Retinal pigment epithelial cell (primary cell): ENCODE results near the gene CTSD.

Experiments
- DNase-seq: peaks from one replicate; pipeline ENCODE4 v3.0.0-alpha.2; 2010; ENCODE audit warnings: low read depth
- H3K4me3 ChIP-seq: 2 replicates; pipeline ENCODE4 v1.5.1; 2011; ENCODE audit warnings: mild to moderate bottlenecking, low read length, control low read depth, moderate library complexity
- TF ChIP-seq, protein P1 (sequence below): conservative IDR thresholded peaks from 2 replicates; pipeline ENCODE4 v1.5.1; 2011; ENCODE audit warnings: low read depth, low read length, control low read depth, inconsistent platforms

Gene CTSD

DNA sequence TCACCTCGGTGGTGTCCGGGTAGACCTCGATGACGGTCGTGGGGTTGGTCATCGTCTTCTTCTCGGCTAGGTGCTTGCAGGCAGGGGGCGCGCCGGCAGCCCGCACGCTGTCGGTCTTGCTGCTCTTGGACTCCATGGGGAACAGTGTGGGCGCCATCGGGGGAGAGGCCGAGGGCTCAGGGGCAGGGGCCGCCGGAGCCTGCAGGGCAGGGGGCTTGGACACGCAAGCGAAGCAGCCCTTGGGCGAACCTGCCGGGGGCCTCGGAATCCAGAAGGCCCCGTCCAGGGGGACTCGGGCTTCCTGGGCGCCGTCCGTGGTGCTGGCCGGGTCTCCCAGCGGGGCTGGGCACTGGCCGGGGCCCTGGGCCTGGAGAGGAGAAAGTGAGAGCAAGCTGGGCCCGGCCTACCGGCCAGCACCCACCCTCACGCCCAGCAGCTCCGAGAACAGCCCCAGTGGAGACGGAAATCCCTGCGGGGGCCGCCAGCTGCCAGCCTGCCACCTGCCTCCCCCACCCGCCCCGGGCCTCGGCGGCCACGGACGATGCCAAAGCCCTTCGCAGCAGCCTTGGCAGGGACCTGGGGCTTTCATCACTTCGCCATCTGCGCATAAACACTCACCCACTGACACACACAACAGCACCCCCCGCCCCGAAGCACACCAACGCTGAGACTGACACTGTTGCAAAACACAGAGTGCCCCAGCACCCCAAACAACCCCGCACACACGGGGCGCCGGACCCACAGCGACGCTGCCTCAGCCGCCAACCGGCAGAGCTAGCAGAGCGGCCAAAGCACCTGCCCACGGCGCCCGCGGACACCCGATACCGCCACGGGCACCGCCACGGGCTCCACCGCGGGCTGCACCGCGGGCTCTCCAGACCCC lies 15.7 kb downstream of the CTSD start:
- peak overlapping the region; percentile 62 for H3K4me3 ChIP-seq
- DNase-seq: no peak
- TF ChIP-seq, protein P1, sequence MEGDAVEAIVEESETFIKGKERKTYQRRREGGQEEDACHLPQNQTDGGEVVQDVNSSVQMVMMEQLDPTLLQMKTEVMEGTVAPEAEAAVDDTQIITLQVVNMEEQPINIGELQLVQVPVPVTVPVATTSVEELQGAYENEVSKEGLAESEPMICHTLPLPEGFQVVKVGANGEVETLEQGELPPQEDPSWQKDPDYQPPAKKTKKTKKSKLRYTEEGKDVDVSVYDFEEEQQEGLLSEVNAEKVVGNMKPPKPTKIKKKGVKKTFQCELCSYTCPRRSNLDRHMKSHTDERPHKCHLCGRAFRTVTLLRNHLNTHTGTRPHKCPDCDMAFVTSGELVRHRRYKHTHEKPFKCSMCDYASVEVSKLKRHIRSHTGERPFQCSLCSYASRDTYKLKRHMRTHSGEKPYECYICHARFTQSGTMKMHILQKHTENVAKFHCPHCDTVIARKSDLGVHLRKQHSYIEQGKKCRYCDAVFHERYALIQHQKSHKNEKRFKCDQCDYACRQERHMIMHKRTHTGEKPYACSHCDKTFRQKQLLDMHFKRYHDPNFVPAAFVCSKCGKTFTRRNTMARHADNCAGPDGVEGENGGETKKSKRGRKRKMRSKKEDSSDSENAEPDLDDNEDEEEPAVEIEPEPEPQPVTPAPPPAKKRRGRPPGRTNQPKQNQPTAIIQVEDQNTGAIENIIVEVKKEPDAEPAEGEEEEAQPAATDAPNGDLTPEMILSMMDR: peak; percentile 17

DNA sequence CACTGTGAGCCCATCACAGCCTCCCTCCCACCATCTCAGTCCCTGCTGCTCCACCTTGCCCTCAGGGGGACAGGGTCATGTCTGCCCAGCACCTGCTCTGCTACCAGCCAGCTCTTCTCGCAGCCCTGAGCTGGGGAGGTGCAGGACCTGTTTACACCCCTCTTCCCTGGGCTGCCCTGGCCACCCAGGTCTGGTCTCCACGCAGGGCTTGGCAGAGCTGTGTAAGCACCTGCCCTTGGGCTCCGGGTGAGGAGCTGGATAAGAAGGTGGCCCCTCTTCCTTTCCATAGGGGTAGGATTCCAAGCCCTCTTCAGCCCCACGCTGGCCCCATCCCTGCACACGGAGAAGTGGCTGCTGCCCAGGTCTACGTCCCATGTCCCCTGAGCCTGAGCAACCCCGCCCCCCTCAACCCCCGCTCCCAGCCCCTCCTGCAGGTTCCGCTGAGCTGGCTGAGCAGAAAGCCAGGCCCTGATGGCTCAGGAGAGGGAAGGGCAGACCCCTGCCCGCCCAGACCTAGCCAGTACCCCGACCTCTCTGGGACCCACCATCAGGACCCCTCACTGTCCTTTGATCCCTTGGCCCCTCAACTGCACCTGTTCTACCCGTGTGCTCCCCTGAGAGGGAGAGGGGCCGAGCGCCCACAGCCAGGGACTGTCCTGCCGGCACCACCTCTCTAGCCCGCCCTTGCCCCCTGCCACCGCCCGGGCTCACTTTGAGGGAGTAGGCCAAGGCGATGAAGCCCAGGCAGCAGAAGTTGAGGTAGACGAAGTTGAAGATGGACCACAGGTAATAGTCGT lies 16.6 kb downstream of the CTSD start:
- no peak for DNase-seq
- TF ChIP-seq, protein P1: no peak
- H3K4me3 ChIP-seq: peak overlapping the region; percentile 62

DNA sequence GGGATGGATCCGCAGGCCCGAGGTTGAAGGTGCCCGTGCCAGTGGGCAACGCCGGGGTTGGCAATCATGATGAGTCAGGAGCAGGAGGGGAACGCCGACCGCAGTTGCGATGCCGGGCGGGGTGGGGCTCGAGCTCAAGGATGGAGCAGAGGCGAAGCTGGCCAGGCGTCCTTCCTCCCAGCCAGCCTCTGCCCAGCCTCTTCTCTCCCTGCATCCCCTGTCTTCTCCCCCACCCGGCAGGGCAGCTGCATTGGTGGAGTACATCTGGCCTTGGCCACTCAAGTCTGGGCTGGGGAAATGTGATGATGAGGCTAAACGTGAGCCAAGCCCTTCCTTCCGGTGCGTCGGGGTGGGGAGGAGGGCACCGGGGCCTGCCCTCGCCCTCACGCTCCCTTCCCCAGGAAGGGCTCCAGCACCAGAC lies 17.2 kb downstream of the CTSD start:
- H3K4me3 ChIP-seq: no peak overlapping the region
- TF ChIP-seq, protein P1: no peak
- DNase-seq: no peak

DNA sequence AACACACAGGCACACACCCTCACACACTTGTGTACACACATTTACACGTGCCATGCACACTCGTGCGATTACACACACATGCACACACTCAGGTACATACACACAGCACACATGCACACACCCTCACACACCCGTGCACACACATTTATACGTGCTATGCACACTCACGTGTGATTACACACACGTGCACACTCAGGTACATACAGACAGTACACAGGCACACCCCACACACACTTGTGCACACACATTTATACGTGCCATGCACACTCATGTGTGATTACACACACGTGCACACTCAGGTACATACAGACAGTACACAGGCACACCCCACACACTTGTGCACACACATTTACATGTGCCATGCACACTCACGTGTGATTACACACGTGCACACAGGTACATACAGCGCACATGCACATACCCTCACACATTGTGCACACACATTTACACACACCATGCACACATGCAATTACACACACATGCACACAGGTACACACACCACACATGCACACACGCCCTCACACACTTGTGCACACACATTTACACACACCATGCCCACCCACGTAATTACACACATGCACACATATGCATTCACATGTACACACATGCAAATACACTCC lies 17.9 kb downstream of the CTSD start:
- TF ChIP-seq, protein P1: no peak
- no peak overlapping the region for H3K4me3 ChIP-seq
- DNase-seq: no peak

DNA sequence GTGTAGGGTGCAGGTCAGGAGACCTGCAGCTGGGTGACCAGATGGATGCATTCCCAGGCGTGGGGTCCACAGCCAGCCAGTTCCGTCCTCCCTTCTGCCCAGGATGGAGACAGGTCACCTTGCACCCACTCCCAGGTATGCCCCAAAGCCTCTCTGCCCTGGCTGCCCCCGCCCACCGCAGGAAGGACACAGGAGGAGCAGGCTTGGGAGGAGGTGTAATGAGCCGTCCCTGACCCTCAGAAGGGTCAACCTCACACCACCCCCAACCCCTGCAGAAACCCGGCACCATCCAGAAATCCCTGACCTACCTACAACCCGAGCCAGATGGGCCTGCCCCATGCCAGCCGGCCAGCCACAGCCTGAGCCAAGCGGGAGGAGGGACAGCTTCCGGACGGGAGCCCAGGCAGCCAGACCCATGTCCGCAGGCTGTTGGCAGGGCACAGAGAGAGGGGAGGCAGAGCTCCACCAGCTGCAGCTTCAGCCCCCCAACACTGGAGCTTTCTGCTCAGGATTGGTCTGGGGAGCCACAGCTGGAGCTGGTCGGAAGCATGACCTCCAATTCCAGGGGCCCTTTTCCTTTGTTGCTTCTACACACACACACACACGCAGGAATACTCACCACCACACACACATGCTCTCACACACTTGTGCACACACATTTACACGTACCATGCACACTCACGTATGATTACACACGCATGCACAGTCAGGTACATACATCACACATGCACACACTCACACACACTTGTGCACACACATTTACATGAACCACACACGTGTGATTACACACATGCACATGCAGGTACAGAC lies 18.6 kb downstream of the CTSD start:
- H3K4me3 ChIP-seq: no peak overlapping the region
- TF ChIP-seq, protein P1: no peak
- DNase-seq: no peak

DNA sequence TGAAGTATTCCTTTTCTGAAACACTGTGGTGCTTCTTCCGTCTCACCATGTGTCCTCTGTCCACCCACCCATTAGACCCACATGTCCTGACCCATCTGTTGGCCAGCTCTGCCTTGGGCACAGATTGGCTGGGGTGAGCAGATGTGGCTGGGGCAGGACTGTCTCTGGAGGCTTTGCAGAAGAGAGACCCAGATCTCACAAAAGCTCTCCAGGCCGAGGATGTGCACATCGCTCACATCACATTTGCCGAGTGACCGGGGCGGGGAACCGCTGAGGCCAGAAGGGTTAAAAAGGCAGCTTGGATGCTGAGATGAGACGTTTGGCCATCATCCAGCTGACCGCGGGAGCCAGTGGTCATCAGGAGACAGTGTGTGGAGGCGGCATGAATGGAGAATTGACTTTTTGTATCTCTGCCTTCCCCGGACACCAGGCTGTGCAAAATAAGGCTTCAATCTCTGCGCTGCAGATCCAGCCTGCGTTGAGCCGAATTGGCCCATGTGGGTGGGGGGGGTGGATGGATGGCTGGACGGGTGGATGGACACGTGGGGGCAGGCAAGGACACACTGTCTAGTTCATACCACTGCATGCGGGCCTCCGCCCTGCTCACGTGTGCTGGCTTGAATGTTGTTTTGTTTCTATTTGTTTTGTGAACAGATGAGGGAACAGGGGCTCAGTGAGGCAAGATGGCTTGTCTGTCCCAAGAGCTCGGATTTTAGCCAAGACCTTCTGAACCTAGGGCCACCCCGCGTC lies 19.4 kb downstream of the CTSD start:
- TF ChIP-seq, protein P1: no peak
- DNase-seq: no peak
- H3K4me3 ChIP-seq: no peak overlapping the region
